Measurements from ENCODE around the gene SEMA3G.

Gene SEMA3G

DNA sequence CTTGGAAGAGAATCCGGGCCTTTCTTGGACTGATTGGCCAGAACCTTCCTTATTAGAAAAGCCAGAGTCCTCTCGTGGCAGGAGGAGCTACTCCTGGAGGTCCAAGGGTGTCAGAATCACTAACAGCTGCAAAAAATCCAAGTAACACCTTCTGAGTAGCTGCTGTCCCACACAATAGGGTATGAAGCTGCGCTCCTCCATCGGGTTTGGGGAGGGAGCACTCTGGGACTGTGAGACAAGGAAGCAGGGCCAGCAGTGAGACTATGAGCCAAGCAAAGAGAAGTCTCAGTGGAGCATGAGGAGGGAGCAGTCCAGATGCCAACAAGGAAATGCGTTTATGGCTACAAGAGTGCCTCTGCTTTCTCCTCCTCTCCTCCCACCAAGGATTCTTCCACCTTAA, 21.7 kb downstream of the SEMA3G start:
- no peak for DNase-seq (ENCODE audit: low read depth in 3 of 3, low spot score in 1 of 3)

DNA sequence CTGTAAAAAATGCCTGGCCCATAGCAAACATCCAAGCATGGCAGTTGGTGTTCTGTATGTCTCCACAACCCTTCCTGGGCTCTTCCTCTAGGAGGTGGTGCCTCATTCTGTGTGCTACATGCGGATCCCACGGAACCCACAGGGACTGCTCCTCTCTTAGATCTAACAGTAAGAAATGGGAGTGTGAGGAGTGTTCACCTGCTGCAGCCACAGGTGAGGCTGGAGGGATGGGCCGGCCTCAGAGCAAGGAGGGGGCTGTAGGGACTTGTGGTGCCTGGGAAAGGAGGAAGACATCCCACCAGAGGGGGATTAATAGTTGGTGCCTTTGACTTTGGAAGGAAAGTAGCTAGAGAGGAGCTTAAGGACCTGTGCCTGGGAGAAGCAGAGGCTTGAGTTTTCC, 22.2 kb downstream of the SEMA3G start:
- no peak for DNase-seq (ENCODE audit: low read depth in 3 of 3, low spot score in 1 of 3)

DNA sequence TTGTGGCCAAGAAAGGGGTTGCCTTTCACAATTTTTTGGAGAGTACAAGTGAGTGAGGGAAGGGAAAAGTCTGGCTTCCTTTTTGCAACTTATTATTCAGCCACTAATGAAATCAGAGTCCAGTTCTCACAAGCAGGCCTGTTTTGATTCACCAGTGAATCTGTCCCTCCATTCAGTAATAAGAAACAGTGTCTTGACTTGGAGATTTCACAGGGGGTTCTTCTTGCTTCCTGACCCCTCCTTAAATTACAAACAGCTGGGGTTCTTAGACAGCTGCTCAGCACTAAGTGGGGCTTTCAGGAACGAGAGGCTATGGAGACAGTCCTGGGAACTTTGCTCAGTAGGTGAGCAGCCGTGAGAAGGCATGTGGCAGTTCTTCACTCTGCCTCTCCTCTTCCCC, 24.5 kb downstream of the SEMA3G start:
- DNase-seq (ENCODE audit: low read depth in 3 of 3, low spot score in 1 of 3), result no peak

DNA sequence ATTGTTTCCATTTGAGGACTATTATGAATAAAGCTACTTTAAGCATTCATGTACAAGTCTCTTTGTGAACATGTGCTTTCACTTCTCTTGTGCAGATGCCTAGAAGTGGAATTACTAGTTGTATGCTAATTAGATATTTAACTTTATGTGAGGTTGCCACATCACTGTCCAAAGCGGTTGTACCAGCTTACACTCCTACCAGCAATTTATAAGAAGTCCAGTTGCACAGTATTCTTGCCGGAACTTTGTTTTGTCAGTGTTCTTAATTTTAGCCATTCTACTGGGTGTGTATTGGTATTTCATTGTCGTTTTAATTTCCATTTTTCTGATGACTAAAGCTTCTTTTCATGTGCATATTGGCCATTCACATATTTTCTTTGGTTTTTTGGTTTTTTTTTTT, 29.1 kb downstream of the SEMA3G start:
- DNase-seq (ENCODE audit: low read depth in 3 of 3, low spot score in 1 of 3), result no peak

DNA sequence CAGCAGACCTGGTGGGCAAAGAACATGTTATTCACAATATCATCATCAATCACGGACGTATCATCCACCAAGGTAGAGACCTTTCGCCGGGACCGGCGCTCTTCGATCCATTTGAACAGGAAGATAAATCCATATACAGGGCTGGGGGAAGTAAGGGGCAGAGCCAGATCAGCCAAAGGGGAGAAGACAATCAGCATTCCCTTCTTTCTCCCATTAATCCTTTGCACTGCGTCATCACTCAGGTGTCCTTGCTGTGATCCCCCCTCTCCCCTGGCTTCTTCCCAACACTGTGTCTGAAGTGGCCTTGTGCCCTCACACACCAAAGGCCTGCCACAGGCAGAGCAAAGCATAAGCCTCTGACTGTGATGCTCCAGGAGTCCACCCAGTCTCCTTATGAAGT, 36.4 kb downstream of the SEMA3G start:
- DNase-seq (ENCODE audit: low read depth in 3 of 3, low spot score in 1 of 3), result no peak

DNA sequence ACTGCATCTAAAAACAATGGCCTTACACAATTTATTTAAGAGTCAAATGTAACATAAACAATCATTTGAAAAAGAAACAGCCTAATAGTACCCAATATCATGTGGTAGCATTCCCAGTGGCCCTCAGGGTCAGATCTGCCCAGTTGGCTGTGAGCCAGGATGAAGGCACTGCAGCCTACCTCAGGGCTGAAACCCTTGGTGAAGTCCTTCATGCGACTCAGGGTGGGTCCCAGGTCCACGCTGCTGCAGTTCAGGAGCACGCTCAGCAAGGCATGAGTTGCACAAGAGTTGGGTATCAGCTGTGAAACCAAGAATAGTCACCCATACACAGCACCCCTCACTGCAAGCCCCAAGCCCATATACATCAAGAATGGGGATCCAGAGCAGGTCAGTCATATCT, 37.1 kb downstream of the SEMA3G start:
- DNase-seq (ENCODE audit: low read depth in 3 of 3, low spot score in 1 of 3), result no peak

DNA sequence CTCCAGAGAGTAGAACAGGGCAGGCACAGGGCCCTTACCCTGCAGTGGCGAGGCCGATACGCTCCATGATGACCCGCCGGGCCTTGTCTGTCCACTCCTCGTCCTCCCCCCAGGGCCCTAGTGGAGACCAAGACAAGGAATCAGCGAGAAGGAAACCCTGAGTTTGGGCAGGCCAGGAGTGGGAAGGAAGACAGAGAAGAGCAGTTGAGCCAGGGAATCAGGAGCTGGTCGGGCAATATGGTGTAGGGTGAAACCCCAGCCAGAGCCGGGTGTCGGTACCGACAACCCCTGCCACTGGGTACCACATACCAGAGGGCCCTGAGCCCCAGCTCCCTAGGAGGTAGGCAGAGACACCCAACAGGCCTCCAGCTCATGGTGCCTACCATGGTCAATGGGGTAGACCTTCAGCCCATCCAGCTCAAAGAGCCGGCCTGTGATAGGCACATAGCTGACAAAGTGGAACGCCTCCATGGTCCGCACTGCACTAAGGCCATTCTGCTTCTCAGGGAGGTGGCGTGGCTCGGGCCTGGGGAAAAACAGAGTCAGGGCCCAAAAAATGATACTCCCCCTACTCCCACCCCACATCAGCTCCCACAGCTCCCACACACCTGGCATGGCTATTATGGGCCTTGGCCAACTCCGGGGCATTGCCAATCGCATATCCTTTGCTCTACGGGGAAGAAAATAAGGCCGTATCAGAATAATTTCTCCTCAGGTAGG, 38.0 kb downstream of the SEMA3G start:
- DNase-seq (ENCODE audit: low read depth in 3 of 3, low spot score in 1 of 3), result no peak

DNA sequence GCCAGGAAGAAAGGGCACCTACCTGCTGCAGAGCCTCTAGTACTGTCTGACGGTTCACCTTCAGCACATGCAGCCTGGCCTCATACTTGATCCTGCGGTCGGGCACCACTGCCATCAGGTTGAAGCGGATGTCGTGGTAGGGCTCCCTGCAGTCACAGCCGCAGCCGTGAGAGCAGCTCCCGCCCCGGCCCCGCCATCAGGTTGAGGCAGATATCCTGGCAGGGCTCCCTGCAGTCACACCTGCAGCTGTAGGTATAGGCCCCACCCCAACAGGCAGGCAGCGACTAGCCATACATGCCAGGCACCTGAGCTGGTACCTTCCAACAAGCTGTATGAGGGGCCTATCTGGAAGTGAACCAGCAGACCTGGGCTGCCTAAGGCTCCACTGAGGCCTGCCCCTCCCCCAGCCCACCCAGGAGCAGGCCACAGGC, 38.7 kb downstream of the SEMA3G start:
- DNase-seq (ENCODE audit: low read depth in 3 of 3, low spot score in 1 of 3), result no peak

DNA sequence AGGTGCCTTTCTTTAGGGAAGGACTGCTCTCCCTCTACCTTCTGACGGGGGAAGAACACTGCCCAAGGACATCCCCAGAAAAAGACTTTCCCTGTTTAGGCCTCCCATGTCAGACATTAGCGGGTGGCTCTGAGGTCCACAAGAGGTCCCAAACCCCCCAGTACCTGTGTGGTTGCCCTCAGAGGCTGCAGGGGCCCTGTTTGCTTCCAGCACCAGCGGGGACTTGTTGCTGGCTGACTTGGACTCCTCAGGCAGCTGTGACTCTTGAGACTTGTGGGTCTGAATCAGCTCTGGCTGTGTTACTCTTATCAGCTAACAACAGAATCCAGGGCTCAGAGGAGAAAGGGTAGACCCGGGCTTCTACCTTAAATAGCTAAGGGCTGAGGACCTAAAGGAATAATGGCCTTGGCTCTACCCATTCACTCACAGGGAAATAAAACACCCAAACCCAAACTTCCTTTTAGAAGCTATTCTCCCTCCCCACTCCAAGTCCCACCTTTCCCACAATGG, 39.2 kb downstream of the SEMA3G start:
- DNase-seq (ENCODE audit: low read depth in 3 of 3, low spot score in 1 of 3), result no peak

DNA sequence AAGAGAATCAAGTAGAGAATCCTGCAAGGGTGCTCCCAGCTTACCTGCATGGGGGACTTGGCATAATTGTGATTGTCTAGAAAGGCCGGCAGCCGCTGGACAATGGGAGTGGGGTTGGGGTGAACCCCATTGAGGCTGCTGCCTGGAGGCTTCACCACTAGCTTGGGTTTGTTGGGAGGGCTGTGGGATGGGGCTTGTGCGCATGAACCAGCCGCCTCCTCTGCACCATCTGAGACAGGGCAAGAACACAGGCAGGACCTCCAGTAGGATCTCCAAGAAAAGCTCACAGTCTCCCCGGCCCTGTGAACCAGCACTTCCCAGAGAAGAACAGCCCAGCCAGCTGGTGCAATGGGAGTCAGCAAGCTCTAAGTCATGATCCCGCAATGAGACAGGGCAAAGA, 39.8 kb downstream of the SEMA3G start:
- no peak for DNase-seq (ENCODE audit: low read depth in 3 of 3, low spot score in 1 of 3)

DNA sequence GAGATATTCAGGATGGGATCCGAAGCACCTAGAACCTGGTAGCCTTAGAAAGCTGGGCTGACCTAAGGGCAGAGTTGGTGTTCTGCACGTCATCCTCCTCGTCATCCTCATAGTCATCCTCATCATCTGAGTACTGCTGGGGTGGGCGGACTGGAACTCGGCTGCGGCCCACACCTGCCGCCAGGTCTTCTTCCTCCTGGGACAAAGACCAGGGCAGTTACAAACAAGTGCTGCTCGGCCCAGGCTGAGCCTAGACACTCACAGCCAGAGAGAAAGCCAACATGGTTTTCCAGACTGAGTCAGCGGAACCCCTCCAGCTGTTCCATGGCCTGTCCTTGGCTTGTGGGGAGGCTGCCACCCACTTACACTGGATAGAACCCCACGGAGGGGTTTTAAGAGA, 40.5 kb downstream of the SEMA3G start:
- no peak for DNase-seq (ENCODE audit: low read depth in 3 of 3, low spot score in 1 of 3)

DNA sequence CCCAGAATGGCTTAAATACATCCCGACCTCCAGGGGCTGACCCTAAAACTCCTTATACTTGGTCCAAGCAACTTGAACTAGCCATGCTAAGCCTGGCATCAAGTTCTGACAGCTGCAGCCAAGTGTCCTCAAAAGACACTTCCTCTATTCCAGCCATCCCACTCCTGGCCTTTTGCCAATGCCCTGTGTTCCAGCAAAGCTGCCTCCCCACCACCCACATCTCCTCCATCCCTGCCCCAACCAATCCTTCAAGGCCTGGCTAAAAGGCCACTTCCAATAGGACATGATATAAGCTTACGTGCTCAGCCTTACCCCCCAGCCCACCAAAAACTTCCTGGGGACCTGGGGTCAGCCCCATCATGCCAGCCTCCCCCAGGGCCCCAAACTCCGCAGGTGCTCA, 40.9 kb downstream of the SEMA3G start:
- DNase-seq (ENCODE audit: low read depth in 3 of 3, low spot score in 1 of 3), result no peak

DNA sequence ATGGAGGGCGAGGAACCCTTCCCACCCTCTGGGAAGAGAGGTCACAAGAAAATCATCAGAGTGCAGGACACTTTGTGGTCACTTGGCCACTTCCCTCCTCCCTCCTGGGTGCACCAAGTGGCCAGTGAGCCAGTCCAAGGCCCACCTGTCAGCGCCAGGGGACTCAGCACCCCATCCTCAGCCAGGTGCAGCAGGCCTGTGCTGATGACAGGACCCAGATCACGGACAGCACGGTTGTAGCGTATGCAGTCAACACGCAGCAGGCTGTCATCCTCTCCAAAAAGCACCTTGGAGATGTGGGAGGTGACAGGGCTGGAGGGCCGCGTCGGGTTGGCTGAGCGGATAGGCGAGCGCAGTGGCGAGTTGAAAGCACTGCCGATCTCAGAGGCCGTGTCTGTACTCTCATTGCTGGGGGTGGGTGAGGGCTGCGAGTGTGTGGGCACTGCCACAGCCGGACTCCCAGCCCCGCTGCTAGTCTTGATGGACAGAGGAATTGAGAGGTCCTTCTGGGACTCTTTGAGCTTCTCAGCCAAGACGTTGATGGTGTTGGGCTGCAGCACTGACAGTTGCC, 41.5 kb downstream of the SEMA3G start:
- no peak for DNase-seq (ENCODE audit: low read depth in 3 of 3, low spot score in 1 of 3)

DNA sequence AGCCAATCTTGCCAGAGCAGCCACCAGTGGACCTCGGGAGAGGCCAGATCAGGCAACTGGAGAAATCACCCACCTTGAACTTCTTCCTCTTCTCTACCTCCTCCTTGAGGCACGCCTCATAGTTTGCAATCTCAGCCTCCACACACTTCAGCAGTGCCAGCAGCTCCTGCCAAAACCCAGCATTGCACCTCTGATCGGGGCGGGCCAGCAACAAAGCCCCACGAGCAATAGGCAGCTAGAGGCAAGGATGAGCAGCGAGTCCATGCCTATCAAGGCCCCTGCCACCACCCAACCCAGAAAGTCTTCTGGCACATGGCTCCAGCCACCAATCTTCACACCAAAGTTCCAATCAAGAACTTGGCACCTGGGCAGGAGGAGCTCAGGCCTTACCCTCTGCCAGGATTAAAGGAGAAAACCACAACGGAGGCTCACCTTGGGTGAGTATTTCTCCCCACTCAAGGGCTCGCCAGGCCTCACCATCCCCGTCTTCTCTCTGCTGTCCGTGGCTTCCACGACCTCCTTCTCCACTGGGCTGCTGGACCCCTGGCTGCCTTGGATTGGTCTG, 42.1 kb downstream of the SEMA3G start:
- no peak for DNase-seq (ENCODE audit: low read depth in 3 of 3, low spot score in 1 of 3)

DNA sequence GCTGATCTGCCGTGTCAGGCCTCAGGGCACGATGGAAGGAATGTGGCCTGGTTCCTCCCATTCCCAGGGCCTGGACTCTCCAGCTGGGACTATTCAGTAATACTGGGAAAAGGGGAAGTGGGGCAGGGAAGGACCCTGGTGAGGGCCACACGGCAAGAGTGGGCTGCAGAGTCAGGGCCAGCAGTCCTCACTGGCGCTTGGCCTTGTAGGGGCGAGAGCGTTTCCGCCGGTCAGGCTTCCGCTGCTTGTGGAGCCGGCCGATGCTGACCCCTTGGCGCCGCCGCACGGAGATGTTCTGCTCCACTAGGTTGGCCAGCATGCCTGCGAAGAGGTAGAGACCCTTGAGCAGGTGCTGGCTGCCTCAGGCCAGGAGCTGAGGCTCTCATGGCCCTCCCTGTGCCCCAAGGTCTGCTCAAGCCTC, 42.8 kb downstream of the SEMA3G start:
- DNase-seq (ENCODE audit: low read depth in 3 of 3, low spot score in 1 of 3), result no peak

DNA sequence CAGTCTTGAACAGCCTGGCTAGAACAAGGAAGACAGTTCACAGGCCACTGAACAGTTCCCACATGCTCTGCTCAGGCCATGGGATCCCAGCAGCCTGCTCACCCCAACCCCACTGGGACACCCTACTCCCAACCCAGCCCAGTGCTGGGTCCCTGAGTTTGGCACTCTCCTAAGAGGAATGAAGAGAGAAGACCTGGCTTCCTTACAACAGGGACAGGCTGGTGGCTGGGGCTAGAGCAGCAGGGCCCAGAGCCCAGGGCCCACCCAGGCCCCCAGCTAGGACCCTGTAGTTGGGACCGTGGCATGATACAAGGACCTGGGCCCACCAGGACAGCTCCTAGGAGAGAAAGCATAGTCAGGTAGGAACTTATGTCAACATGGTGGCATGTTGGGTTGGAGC, 43.4 kb downstream of the SEMA3G start:
- DNase-seq (ENCODE audit: low read depth in 3 of 3, low spot score in 1 of 3), result no peak

DNA sequence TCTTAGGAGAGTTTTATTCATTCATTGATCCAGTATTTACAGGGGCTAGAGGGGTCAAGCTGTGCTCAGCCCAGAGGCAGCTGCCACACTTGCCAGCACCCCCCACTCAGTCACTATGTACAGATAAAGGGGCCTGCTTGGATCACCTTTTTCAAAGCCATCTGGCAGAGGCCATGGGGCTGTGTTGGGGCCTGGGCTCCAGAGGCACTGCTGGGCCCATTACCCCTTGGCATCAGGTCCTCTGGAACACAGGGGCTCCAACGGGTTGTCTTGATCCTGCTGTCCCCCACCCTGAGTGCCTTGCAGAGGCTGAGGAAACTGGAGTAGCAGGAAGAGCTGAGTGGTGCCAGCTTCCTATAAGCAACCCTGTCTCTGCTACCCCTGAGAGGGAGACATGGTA, 43.9 kb downstream of the SEMA3G start:
- DNase-seq (ENCODE audit: low read depth in 3 of 3, low spot score in 1 of 3), result no peak

DNA sequence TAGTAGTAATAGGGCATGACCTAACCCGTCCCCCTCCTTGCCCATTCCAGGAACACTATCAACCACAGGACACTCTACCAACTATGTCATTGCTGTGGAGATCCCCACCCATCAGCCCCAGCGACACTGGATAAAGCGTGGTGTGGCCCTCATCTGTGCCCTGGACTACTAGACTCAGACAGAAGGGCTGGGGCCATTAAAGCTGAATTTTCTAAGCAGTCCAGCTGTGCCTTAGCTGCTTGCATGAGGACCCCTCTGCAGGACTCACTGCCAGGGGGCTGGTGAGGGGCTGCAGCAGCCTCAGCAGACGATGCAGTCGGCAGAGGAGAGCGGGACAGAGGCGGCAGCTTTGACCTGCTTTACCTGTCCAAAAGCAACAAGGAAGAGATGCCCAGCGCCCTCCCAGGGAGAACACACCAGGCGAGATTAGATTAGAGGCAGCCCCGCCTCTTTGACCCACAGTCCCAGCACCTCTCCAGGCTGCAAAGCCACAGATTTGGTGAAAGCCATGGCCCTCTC, 44.6 kb downstream of the SEMA3G start:
- no peak for DNase-seq (ENCODE audit: low read depth in 3 of 3, low spot score in 1 of 3)

DNA sequence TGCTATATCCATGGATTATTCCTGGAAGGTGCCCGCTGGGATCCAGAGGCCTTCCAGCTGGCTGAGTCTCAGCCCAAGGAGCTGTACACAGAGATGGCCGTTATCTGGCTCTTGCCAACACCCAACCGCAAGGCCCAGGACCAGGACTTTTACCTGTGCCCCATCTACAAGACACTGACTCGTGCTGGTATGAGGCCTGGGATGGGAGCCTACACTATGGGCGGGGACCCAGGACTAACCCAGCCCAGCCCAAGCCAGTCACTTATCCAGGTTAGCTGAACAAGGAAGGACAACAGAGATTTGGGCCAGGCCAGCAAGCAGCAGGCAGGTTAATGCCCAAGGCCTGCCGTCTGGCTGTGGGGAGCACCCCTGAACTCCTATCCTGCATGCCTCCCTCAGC, 45.3 kb downstream of the SEMA3G start:
- DNase-seq (ENCODE audit: low read depth in 3 of 3, low spot score in 1 of 3), result no peak

DNA sequence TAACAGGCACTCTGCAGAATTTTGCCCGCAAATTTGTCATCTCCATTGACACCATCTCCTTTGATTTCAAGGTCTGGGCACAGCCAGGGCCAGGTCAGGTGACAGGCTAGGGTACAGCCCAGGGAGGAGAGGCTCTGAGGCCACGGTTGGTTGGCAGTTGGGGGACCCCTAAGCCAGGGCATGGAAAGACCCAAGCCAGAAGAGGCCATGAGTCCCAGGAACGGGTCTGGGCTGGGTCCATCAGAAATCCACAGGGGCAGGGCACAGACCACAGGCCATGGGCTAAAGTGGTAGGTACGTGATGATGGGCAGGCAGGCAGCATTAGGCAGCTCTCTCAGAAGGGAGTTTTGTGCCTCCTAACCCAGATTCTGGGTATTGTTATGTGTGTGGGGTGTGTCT, 45.8 kb downstream of the SEMA3G start:
- DNase-seq (ENCODE audit: low read depth in 3 of 3, low spot score in 1 of 3), result no peak

DNA sequence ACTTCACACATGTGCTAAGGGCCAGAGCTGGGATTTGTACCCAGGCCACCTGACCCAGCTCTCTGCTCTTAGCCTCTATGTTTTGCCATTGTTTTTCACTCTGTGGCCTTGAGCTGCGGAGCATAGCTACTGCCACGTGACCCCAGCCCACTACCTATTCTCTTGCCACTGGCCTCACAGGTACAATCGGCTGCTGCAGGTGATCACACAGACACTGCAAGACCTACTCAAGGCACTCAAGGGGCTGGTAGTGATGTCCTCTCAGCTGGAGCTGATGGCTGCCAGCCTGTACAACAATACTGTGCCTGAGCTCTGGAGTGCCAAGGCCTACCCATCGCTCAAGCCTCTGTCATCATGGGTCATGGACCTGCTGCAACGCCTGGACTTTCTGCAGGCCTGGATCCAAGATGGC, 46.2 kb downstream of the SEMA3G start:
- DNase-seq (ENCODE audit: low read depth in 3 of 3, low spot score in 1 of 3), result no peak

DNA sequence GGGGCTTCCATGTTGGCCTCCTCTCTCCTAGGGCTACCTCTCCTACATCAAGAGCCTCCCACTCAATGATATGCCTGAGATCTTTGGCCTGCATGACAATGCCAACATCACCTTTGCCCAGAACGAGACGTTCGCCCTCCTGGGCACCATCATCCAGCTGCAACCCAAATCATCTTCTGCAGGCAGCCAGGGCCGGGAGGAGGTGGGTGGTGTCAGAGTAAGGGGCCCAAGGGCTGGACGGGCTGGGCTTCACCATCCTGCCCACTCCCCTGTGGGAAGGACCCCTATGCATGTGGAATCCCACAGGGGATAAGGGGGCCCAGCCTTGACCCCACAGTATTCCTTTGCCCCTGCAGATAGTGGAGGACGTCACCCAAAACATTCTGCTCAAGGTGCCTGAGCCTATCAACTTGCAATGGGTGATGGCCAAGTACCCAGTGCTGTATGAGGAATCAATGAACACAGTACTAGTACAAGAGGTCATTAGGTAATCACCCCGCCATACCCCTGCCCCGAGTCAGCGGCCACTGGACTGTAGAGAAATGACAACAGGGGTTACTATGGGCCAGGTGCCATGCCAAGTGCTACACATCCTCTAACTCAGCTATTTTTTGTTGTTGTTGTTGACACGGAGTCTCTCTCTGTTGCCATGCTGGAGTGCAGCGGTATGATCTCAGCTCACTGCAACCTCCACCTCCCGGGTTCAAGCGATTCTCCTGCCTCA, 47.1 kb downstream of the SEMA3G start:
- DNase-seq (ENCODE audit: low read depth in 3 of 3, low spot score in 1 of 3), result no peak

Measured in stimulated activated CD4-positive, alpha-beta T cell treated with anti-CD3 and anti-CD28 coated beads, TNF-alpha, amount 100 ng/mL, for 1 hour (primary cell).